ENCODE measurements around the gene BEND3. TPM values are rescaled to one million over a fixed set of nuclear protein-coding genes. Genes with fewer than 3 reads are reported as not detected.

Gene BEND3
- total and polyA plus RNA-seq, 2 of the 8 experiments (the other 6 are each of a cell fraction or from before 2014, with no cell fraction given): 25.2 to 38.8 TPM

- H3K9ac ChIP-seq (replicated peaks in 1 of 4; ENCODE audit: extremely low read depth in 1 of 4, low read depth in 3 of 4, low read length in 3 of 4): no peak overlapping the region
- no peaks in the 10 kb centered on the region for H3K23me2 ChIP-seq (ENCODE audit: low read depth, low read length)
- TF ChIP-seq EGR1 (IDR thresholded peaks at IDR 0.05; ENCODE audit: borderline replicate concordance, low read depth, low read length) (no peak), HDAC2 (IDR thresholded peaks at IDR 0.05; ENCODE audit: borderline replicate concordance in 1 of 2, low read depth in 2 of 2, low read length in 2 of 2) (no peak), TAF7 (optimal IDR thresholded peaks at IDR 0.05; ENCODE audit: borderline replicate concordance, low read depth, low read length) (no peak), JUN (IDR thresholded peaks at IDR 0.05; ENCODE audit: low read depth, low read length) (no peak), RAD21 (IDR thresholded peaks at IDR 0.05 in 1 of 2, conservative IDR thresholded peaks at IDR 0.05 in 1 of 2; ENCODE audit: low read depth in 2 of 2, low read length in 2 of 2) (no peak), RXRA (IDR thresholded peaks at IDR 0.05; ENCODE audit: insufficient read depth, low read depth, low read length) (no peak), TAF1 (IDR thresholded peaks at IDR 0.05; ENCODE audit: low read depth, low read length) (no peak), EZH2 (IDR thresholded peaks at IDR 0.05; ENCODE audit: low read depth, low read length, severe bottlenecking) (no peak), MAFK (IDR thresholded peaks at IDR 0.05; ENCODE audit: low read depth, low read length) (no peak), CREB1 (IDR thresholded peaks at IDR 0.05) (no peak), SUZ12 (IDR thresholded peaks at IDR 0.05; ENCODE audit: low read length) (no peak), POLR2A (IDR thresholded peaks at IDR 0.05; ENCODE audit: control extremely low read depth in 1 of 2, low read depth in 2 of 2, low read length in 2 of 2) (no peak), SRF (IDR thresholded peaks at IDR 0.05; ENCODE audit: low read depth, low read length) (no peak)
- H4K5ac ChIP-seq (ENCODE audit: insufficient read length, low read depth, low read length): no peak overlapping the region
- H3K9me3 ChIP-seq (ENCODE audit: insufficient read depth in 2 of 2, low read depth in 1 of 2, low read length in 1 of 2): no peaks in the 10 kb centered on the region
- no peaks in the 10 kb centered on the region for H3K27me3 ChIP-seq (replicated peaks in 1 of 4; ENCODE audit: control insufficient read depth in 3 of 4, extremely low read depth in 1 of 4, insufficient read depth in 3 of 4, low read length in 3 of 4)
- H2BK15ac ChIP-seq (ENCODE audit: low read length): no peak overlapping the region
- no peak overlapping the region for H3K27ac ChIP-seq (ENCODE audit: low read depth, low read length)
- H3K14ac ChIP-seq (ENCODE audit: insufficient read length): no peak overlapping the region
- no peak overlapping the region for H2BK120ac ChIP-seq (replicated peaks; ENCODE audit: low read depth, low read length)
- no peak overlapping the region for H4K8ac ChIP-seq (ENCODE audit: extremely low read depth, insufficient read depth, low read length)
- no peak overlapping the region for H2BK12ac ChIP-seq (ENCODE audit: low read depth, low read length)
- ChIA-PET CTCF (ENCODE audit: partially characterized antibody) (no interaction called here), POLR2A (ENCODE audit: partially characterized antibody) (no interaction called here)
- no peak overlapping the region for H3K4ac ChIP-seq (replicated peaks; ENCODE audit: insufficient read length, low read depth, low read length)
- no peak overlapping the region for H2BK20ac ChIP-seq (ENCODE audit: low read length)
- FAIRE-seq (no peak), DNase-seq (ENCODE audit: low read depth in 1 of 2, low spot score in 2 of 2) (no peak)
- H2AK5ac ChIP-seq (ENCODE audit: low read depth, low read length): no peak overlapping the region
- H4K20me1 ChIP-seq (replicated peaks in 1 of 2; ENCODE audit: control insufficient read depth in 1 of 2, insufficient read depth in 2 of 2, low read length in 2 of 2): no peaks in the 10 kb centered on the region
- no peak overlapping the region for H4K91ac ChIP-seq (replicated peaks; ENCODE audit: insufficient read length, low read length)
- H3K36me3 ChIP-seq (ENCODE audit: control insufficient read depth in 2 of 4, insufficient read depth in 4 of 4, low read length in 3 of 4): no peaks in the 10 kb centered on the region
- H3K79me2 ChIP-seq (ENCODE audit: control insufficient read depth in 1 of 2, insufficient read depth in 2 of 2, low read length in 2 of 2): no peaks in the 10 kb centered on the region
- no peaks in the 10 kb centered on the region for H3K79me1 ChIP-seq (ENCODE audit: low read depth, low read length)
- no peak overlapping the region for H3K18ac ChIP-seq (ENCODE audit: extremely low read depth, low read length)
- H2BK5ac ChIP-seq (ENCODE audit: low read depth, low read length): no peak overlapping the region
- no peaks in the 10 kb centered on the region for H3K4me1 ChIP-seq (replicated peaks in 1 of 4; ENCODE audit: control insufficient read depth in 3 of 4, insufficient read depth in 4 of 4, low read length in 3 of 4)
- no peak overlapping the region for H3K23ac ChIP-seq (ENCODE audit: insufficient read length)
- H3K4me3 ChIP-seq (ENCODE audit: extremely low read depth in 1 of 4, insufficient read depth in 2 of 4, low read depth in 3 of 4, low read length in 4 of 4): no peak overlapping the region
- H3K4me2 ChIP-seq (ENCODE audit: insufficient read depth in 1 of 2, low read depth in 2 of 2, low read length in 2 of 2): no peak overlapping the region
- H2AFZ ChIP-seq (ENCODE audit: low read length): no peak overlapping the region
- no peak overlapping the region for H3K56ac ChIP-seq (replicated peaks; ENCODE audit: insufficient read length, low read depth, low read length)
Observed at GRCh38 chr6:107144014-107144413, 28.7 kb upstream of the BEND3 start.
